ENCODE measurements around the gene TPSAB1. TPM values are rescaled to one million over a fixed set of nuclear protein-coding genes. Genes with fewer than 3 reads are reported as not detected.

Gene TPSAB1
- total RNA-seq, 2 experiments from 2014 or later, result not detected

GRCh38 chr16:1220841-1221627 is 19.5 kb upstream of the TPSAB1 start:
- Histone ChIP-seq H2AFZ (ENCODE audit: low read length) (no peak overlapping the region), H4K20me1 (ENCODE audit: insufficient read depth, low read length) (no peaks in the 10 kb centered on the region), H3K4me2 (ENCODE audit: low read length) (no peak overlapping the region), H3K4me1 (ENCODE audit: insufficient read depth, low read length, poor library complexity, severe bottlenecking) (no peaks in the 10 kb centered on the region), H3K36me3 (ENCODE audit: insufficient read depth, low read length) (no peaks in the 10 kb centered on the region), H3K4me3 (ENCODE audit: low read depth, low read length, poor library complexity, severe bottlenecking) (no peak overlapping the region), H3K27ac (ENCODE audit: low read depth, low read length, poor library complexity, severe bottlenecking) (no peak overlapping the region), H3K9me2 (ENCODE audit: insufficient read depth, low read length) (no peaks in the 10 kb centered on the region), H3K9me3 (ENCODE audit: low read length) (no peaks in the 10 kb centered on the region), H3K79me2 (ENCODE audit: insufficient read depth, low read depth, low read length) (no peaks in the 10 kb centered on the region)
- no peak for TF ChIP-seq CTCF (conservative IDR thresholded peaks at IDR 0.05; ENCODE audit: low read length)
- DNase-seq (ENCODE audit: low spot score), result no peak
- BruUV-seq (replicated peaks), result no TSS peak
- ChIA-PET POLR2A (no interaction called here), CTCF (ENCODE audit: unreplicated experiment) (interaction anchor here (0.6 kb wide), 1 partner anchor 121 kb away, joined by 3 read pairs; no protein-coding TSS in a partner anchor)
- intact Hi-C loops (cut with micrococcal nuclease; ENCODE audit: unreplicated experiment), result no loop called here

- no peak overlapping the region for H3K4me2 ChIP-seq (ENCODE audit: low read length)
- ChIA-PET POLR2A (no interaction called here), CTCF (ENCODE audit: unreplicated experiment) (interaction anchor here (0.6 kb wide), 1 partner anchor 120 kb away, joined by 3 read pairs; no protein-coding TSS in a partner anchor)
- no peak overlapping the region for H3K27ac ChIP-seq (ENCODE audit: low read depth, low read length, poor library complexity, severe bottlenecking)
- H3K4me3 ChIP-seq (ENCODE audit: low read depth, low read length, poor library complexity, severe bottlenecking), result no peak overlapping the region
- intact Hi-C loops (cut with micrococcal nuclease; ENCODE audit: unreplicated experiment), result no loop called here
- no peak overlapping the region for H2AFZ ChIP-seq (ENCODE audit: low read length)
- no peak for DNase-seq (ENCODE audit: low spot score)
- H3K4me1 ChIP-seq (ENCODE audit: insufficient read depth, low read length, poor library complexity, severe bottlenecking), result no peaks in the 10 kb centered on the region
- no peak for TF ChIP-seq CTCF (conservative IDR thresholded peaks at IDR 0.05; ENCODE audit: low read length)
- TF ChIP-seq EZH2phosphoT487 (IDR thresholded peaks at IDR 0.05; ENCODE audit: borderline replicate concordance, low read depth, low read length), result no peak
- no peaks in the 10 kb centered on the region for H3K36me3 ChIP-seq (ENCODE audit: insufficient read depth, low read length)
- no peaks in the 10 kb centered on the region for H3K9me2 ChIP-seq (ENCODE audit: insufficient read depth, low read length)
- no peaks in the 10 kb centered on the region for H4K20me1 ChIP-seq (ENCODE audit: insufficient read depth, low read length)
- no TSS peak for BruUV-seq (replicated peaks)
- H3K9me3 ChIP-seq (ENCODE audit: low read length), result no peaks in the 10 kb centered on the region
- H3K79me2 ChIP-seq (ENCODE audit: insufficient read depth, low read depth, low read length), result no peaks in the 10 kb centered on the region
Observed at GRCh38 chr16:1221628-1222552, 18.6 kb upstream of the TPSAB1 start.

All from OCI-LY7 (cell line).